GM19328 (cell line): ENCODE data around the gene TRIM31.

Experiments
- ATAC-seq: cut with Tn5 transposase; IDR thresholded peaks from one replicate; pipeline ENCODE4 v1.9.1; 2021; ENCODE audit warnings: mild to moderate bottlenecking, moderate library complexity; ENCODE audit not compliant: unreplicated experiment

The TRIM31 gene

GRCh38 chr6:30087876-30088275 lies 25.0 kb downstream of the TRIM31 start:
- ATAC-seq = no peak

DNA sequence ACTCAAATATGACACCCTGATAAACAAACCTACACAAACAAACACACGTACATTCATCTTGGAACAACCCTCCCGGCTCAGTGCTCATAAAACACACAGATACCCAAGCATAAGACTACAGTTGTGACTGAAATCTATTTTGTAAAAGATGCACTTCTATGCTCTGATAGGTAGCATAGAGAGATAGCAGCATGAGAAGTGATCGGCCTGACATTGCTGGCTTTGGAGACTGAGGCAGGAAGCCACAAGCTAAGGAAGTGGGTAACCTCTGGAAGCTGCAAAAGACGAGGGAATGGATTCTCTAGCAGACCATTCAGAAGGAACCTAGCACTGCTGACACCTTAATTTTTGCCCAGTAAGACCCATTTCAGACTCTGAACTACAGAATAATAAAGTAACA lies 35.7 kb downstream of the TRIM31 start:
- ATAC-seq = no peak

- no peak for ATAC-seq
Measured at GRCh38 chr6:30075790-30076732, 36.8 kb downstream of the TRIM31 start.

GRCh38 chr6:30075094-30075789 lies 37.6 kb downstream of the TRIM31 start, which contains the start of gene RNF39:
RNF39 (minus strand) TSS chr6:30075769; CDS start chr6:30075585, 184 bp downstream.
- ATAC-seq = no peak

DNA sequence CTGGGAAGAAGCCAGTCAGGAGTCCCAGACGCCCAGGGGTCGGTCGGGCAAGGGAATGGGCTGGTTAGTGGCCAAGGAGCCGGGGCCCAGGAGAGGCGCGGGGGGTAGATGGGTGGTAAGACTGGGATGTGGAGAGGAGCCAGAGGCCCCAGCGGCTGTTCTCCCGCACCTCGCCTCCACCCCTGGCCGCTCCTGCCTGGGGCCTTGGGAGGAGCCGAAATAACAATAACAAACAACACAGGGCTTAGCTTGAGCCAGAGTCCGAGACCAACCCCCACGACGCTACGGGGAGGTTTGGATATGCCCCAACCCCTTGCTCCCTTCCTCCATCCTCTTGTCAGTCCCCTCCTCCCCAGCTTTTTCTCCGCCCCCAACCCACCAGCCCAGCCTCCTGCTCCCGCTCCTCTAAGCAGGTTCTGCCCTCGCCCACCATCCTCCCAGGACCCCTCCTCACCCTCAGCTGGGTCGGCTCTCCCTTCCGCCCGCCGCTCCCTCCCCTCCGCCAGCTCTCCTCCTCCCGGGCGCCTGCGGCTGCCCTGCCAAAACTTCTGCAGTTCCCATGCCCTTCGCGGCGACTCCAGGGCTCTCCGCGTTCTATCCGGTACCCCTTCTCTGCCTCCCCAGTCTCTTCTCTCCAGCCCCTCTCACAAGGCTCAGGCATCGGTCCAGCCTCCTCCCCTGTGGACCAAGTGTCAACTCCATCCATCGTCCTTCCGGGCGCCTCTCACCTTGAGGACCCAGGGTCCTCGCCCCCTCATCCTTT lies 38.4 kb downstream of the TRIM31 start:
- ATAC-seq = no peak

- no peak for ATAC-seq
Measured at GRCh38 chr6:30073489-30074235, 39.2 kb downstream of the TRIM31 start.

GRCh38 chr6:30071858-30072257 lies 41.0 kb downstream of the TRIM31 start:
- no peak for ATAC-seq

GRCh38 chr6:30071081-30071818 lies 41.6 kb downstream of the TRIM31 start:
- no peak for ATAC-seq

- ATAC-seq = no peak
Measured at GRCh38 chr6:30067460-30068139, 45.3 kb downstream of the TRIM31 start.

DNA sequence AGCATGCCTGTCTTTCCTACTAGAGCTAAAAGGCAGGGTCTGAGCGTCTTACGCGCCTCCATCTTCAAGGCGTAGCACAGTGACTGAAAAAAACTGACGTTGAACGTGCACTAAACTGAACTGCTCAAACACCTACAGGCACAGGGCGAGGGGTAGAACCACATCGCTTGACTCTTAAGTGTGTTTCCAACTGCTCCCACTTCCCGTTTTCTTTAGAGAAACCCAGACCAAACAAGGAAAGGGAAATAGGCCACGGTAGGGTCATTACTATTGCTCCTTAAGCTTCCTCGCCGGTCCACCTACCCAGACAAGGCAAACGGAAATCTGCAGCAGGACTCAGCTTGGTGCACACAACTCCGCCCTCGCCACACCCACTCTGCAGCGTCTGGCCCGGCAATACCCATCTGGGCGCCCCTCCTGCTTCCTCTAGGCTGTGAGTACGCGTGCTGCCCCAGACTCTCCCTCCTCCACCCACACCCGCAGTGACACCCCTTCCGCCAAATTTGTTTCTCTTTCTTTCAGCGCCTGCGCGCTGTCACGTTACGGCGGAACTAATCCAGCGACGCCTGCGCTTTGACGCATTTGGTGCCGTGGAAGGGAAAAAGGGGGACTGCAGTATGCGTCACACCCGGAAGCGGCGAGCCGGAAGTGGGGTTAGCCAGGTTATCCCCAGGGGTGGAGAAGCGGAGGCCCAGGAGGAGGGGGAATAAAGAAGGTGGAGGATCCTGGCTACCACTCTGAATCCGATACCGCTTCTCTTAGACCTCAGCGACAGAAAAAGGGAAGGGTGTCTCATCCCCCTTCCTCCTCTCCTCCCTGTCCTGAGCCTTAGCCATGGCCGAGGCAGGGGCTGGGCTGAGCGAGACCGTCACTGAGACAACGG lies 46.1 kb downstream of the TRIM31 start, which contains the start of gene PPP1R11:
Gene PPP1R11, plus strand, starts transcription at position 622 of the 883 bp plus-strand sequence. Its CDS starts 213 bp downstream, at position 835.
- ATAC-seq = peak; percentile 96

GRCh38 chr6:30066082-30066481 lies 46.8 kb downstream of the TRIM31 start:
- no peak for ATAC-seq

GRCh38 chr6:30063315-30063714 lies 49.6 kb downstream of the TRIM31 start:
- no peak for ATAC-seq

GRCh38 chr6:30062471-30063178 lies 50.3 kb downstream of the TRIM31 start:
- no peak for ATAC-seq

DNA sequence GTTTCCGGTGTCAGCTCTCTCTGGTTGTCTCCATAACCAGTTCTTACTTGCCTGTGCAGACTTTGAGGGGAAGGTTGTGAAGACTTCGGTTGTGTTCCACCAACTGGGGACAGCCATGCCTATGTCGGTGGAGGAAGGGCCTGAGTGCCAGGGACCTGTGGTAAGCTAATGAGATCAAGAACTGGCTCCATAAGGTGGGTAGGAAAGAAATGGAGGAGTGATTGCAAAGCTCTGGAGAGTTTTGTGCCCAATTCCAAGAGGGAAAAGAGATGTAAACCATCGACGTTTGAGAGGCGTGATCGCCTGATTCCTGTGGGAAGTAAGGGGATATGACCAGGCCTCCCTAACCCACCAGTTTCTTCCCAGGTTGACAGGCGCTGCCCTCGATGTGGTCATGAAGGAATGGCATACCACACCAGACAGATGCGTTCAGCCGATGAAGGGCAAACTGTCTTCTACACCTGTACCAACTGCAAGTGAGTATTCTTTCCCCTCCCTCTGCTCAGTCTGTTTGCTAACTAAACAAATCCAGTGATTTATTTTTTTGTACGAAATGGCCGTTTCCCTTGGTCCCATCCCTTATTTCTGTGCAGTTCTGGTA lies 50.9 kb downstream of the TRIM31 start:
- peak; percentile 18 for ATAC-seq

- ATAC-seq = peak; percentile 84
Measured at GRCh38 chr6:30061092-30061857, 51.6 kb downstream of the TRIM31 start, which contains the start of gene POLR1H. POLR1H (plus strand) TSS chr6:30061265; CDS start chr6:30061525, 260 bp downstream.

- no peak for ATAC-seq
Measured at GRCh38 chr6:30060606-30061091, 52.2 kb downstream of the TRIM31 start.
